AG04450 (cell line): ENCODE measurements around the gene COA8. TPM values are rescaled to one million over a fixed set of nuclear protein-coding genes. Genes with fewer than 3 reads are reported as not detected.
"Not testable (repeated sequence)": the region's sequence is repeated elsewhere in the genome, so short reads cannot be mapped to it uniquely, and the experiment has no call there.

Experiments used
- CTCF ChIA-PET: fragments of 300-600, 350-600 bp; formaldehyde crosslinking; extraction: SDS; loops from one replicate; lab custom pipeline; 2022; ENCODE audit warnings: antibody characterized with exemption, inconsistent platforms; lab: Charles Lee
- POLR2A ChIA-PET: fragments of 350-600 bp; formaldehyde crosslinking; extraction: SDS; loops from one replicate; lab custom pipeline; 2021; ENCODE audit warnings: antibody characterized with exemption, inconsistent platforms; lab: Yijun Ruan, JAX
- DNase-seq: peaks from one replicate; pipeline ENCODE4 v3.0.0-alpha.2; 2011; ENCODE audit warnings: low read depth, low spot score
- H3K27ac ChIP-seq: one replicate; pipeline ENCODE4 v1.5.1; 2012; ENCODE audit warnings: low read depth, low read length, control low read depth
- H3K27me3 ChIP-seq: one replicate; pipeline ENCODE4 v1.6.0; 2012; ENCODE audit warnings: low read length; ENCODE audit not compliant: control insufficient read depth, insufficient read depth
- H3K4me3 ChIP-seq: 2 replicates; pipeline ENCODE4 v1.5.1; 2011; ENCODE audit warnings: mild to moderate bottlenecking, low read depth, low read length, control low read depth
- H3K9me3 ChIP-seq: 2 replicates; pipeline ENCODE4 v1.5.1; 2012; ENCODE audit warnings: low read length; ENCODE audit not compliant: control insufficient read depth, insufficient read depth
- CTCF ChIP-seq: IDR thresholded peaks from 2 replicates; pipeline ENCODE4 v1.5.1; 2011; ENCODE audit warnings: low read depth, low read length, control low read depth, inconsistent platforms
- polyA plus RNA-seq: library from polyadenylated mRNA; depleted of rRNA; stranded (reverse); fragments of >200 nt; gene quantifications from 2 replicates; pipeline ENCODE4 v1.2.3, GENCODE V29; 2011

Gene COA8
- polyA plus RNA-seq, 1 experiment, result 29.8 TPM

- no peak for DNase-seq
- ChIA-PET POLR2A (interaction anchor here (1.0 kb wide), 1 partner anchor 39 kb away, joined by 3 read pairs; no protein-coding TSS in a partner anchor), CTCF (no interaction called here)
- Histone ChIP-seq H3K9me3 (peaks cover 6% of the 10 kb centered on the region), H3K4me3 (peak within 1 kb of the TSS; percentile 53), H3K27ac (no peak within 1 kb of the TSS), H3K27me3 (peaks cover 20% of the 10 kb centered on the region)
- no peak for TF ChIP-seq CTCF
Measured at GRCh38 chr14:103522649-103523574, 39.8 kb upstream of the COA8 start, which contains the start of gene CKB. CKB (minus strand) TSS chr14:103522830; CDS start chr14:103522493, 337 bp downstream.

- peaks cover 20% of the 10 kb centered on the region for H3K27me3 ChIP-seq
- no peak for TF ChIP-seq CTCF
- no peak overlapping the region for H3K4me3 ChIP-seq
- H3K27ac ChIP-seq, result no peak overlapping the region
- ChIA-PET POLR2A (no interaction called here), CTCF (no interaction called here)
- peaks cover 7% of the 10 kb centered on the region for H3K9me3 ChIP-seq
- no peak for DNase-seq
Measured at GRCh38 chr14:103523575-103523954, 39.2 kb upstream of the COA8 start.

GRCh38 chr14:103524002-103524935 lies 38.5 kb upstream of the COA8 start:
- H3K27ac ChIP-seq, result no peak overlapping the region
- no peak overlapping the region for H3K4me3 ChIP-seq
- POLR2A ChIA-PET, result no interaction called here
- H3K9me3 ChIP-seq, result peaks cover 9% of the 10 kb centered on the region
- no peak for DNase-seq
- TF ChIP-seq CTCF, result no peak
- CTCF ChIA-PET, result no interaction called here
- peaks cover 20% of the 10 kb centered on the region for H3K27me3 ChIP-seq

GRCh38 chr14:103525430-103526246 lies 37.1 kb upstream of the COA8 start:
- POLR2A ChIA-PET, result not testable (repeated sequence)

More at GRCh38 chr14:103525430-103526246, 37.1 kb upstream of the COA8 start:
- DNase-seq, CTCF ChIA-PET, H3K27ac ChIP-seq, H3K4me3 ChIP-seq, H3K9me3 ChIP-seq: not testable (repeated sequence)
- H3K27me3 ChIP-seq, result peaks cover 18% of the 10 kb centered on the region
